DMS 273 treated with DMSO at 0.1 percent for 48 hours (cell line): ENCODE measurements around the gene FMNL1.
"Not testable (repeated sequence)": the region's sequence is repeated elsewhere in the genome, so short reads cannot be mapped to it uniquely, and the experiment has no call there.

Source experiments
- DNase-seq: peaks from one replicate; lab custom pipeline; 2025; lab: John Stamatoyannopoulos, UW

FMNL1 gene

GRCh38 chr17:45236282-45236606 lies 14.6 kb downstream of the FMNL1 start:
- DNase-seq = no peak

GRCh38 chr17:45237686-45238085 lies 16.0 kb downstream of the FMNL1 start:
- no peak for DNase-seq

- DNase-seq = no peak
Observed at GRCh38 chr17:45238155-45238774, 16.6 kb downstream of the FMNL1 start.

- no peak for DNase-seq
Observed at GRCh38 chr17:45240905-45241327, 19.2 kb downstream of the FMNL1 start.

- no peak for DNase-seq
Observed at GRCh38 chr17:45241328-45242028, 19.8 kb downstream of the FMNL1 start.

GRCh38 chr17:45242029-45242414 lies 20.3 kb downstream of the FMNL1 start:
- DNase-seq = no peak

- no peak for DNase-seq
Observed at GRCh38 chr17:45243750-45244149, 22.1 kb downstream of the FMNL1 start.

- DNase-seq = no peak
Observed at GRCh38 chr17:45244725-45245656, 23.3 kb downstream of the FMNL1 start.

- DNase-seq = no peak
Observed at GRCh38 chr17:45246338-45246737, 24.7 kb downstream of the FMNL1 start.

- DNase-seq = no peak
Observed at GRCh38 chr17:45246861-45247428, 25.3 kb downstream of the FMNL1 start.

- DNase-seq = peak; percentile 89
Observed at GRCh38 chr17:45247429-45248131, 25.9 kb downstream of the FMNL1 start.

GRCh38 chr17:45248132-45248957 lies 26.7 kb downstream of the FMNL1 start:
- DNase-seq = no peak

- no peak for DNase-seq
Observed at GRCh38 chr17:45251931-45252330, 30.2 kb downstream of the FMNL1 start.

GRCh38 chr17:45253237-45253636 lies 31.6 kb downstream of the FMNL1 start:
- DNase-seq = not testable (repeated sequence)

GRCh38 chr17:45253879-45254278 lies 32.2 kb downstream of the FMNL1 start:
- no peak for DNase-seq

- no peak for DNase-seq
Observed at GRCh38 chr17:45255358-45255757, 33.7 kb downstream of the FMNL1 start.

GRCh38 chr17:45256114-45256966 lies 34.7 kb downstream of the FMNL1 start:
- no peak for DNase-seq

GRCh38 chr17:45257115-45257514 lies 35.4 kb downstream of the FMNL1 start:
- no peak for DNase-seq

- DNase-seq = no peak
Observed at GRCh38 chr17:45258981-45259380, 37.3 kb downstream of the FMNL1 start.

GRCh38 chr17:45260204-45260783 lies 38.6 kb downstream of the FMNL1 start:
- DNase-seq = no peak
